HepG2 (cell line): ENCODE results near the gene VEGFA. TPM values are rescaled to one million over a fixed set of nuclear protein-coding genes. Genes with fewer than 3 reads are reported as not detected.

Experiments
- CAMTA2 ChIP-seq: sonication (generic); formaldehyde crosslinking; IDR thresholded peaks from 2 replicates; pipeline ENCODE4 v1.4.0; 2020; ENCODE audit warnings: mild to moderate bottlenecking, missing genetic modification reagents, borderline replicate concordance
- ERF ChIP-seq: IDR thresholded peaks from 2 replicates; pipeline ENCODE4 v1.6.1; 2018; ENCODE audit warnings: missing biosample characterization, missing genetic modification reagents
- GPN1 ChIP-seq: sonication (generic); formaldehyde crosslinking; IDR thresholded peaks from 2 replicates; pipeline ENCODE4 v1.5.1; 2020; ENCODE audit warnings: missing genetic modification reagents, borderline replicate concordance
- GTF3A ChIP-seq: sonication (generic); formaldehyde crosslinking; conservative IDR thresholded peaks from 2 replicates; pipeline ENCODE4 v1.4.0; 2020; ENCODE audit warnings: mild to moderate bottlenecking, missing genetic modification reagents
- HDAC1 ChIP-seq: sonication (generic); formaldehyde crosslinking; IDR thresholded peaks from 2 replicates; pipeline ENCODE4 v1.5.1; 2020; ENCODE audit warnings: mild to moderate bottlenecking, missing genetic modification reagents
- JUND ChIP-seq: sonication (generic); formaldehyde crosslinking; IDR thresholded peaks from 2 replicates; pipeline ENCODE4 v1.8.0; 2022; ENCODE audit warnings: mild to moderate bottlenecking, missing genetic modification reagents
- KDM3A ChIP-seq: IDR thresholded peaks from 2 replicates; pipeline ENCODE4 v1.6.1; 2018; ENCODE audit warnings: low read depth, missing compliant biosample characterization
- MAF1 ChIP-seq: sonication (generic); formaldehyde crosslinking; IDR thresholded peaks from 2 replicates; pipeline ENCODE4 v1.5.0; 2020; ENCODE audit warnings: missing genetic modification reagents, borderline replicate concordance
- NFKB2 ChIP-seq: sonication (generic); formaldehyde crosslinking; IDR thresholded peaks from 2 replicates; pipeline ENCODE4 v1.4.0; 2020; ENCODE audit warnings: missing genetic modification reagents, borderline replicate concordance
- NFYB ChIP-seq: sonication (generic); formaldehyde crosslinking; IDR thresholded peaks from 2 replicates; pipeline ENCODE4 v1.4.0; 2020; ENCODE audit warnings: missing genetic modification reagents
- PHB2 ChIP-seq: fragments of 450-650 bp; IDR thresholded peaks from 2 replicates; pipeline ENCODE4 v1.6.1; 2018; ENCODE audit not compliant: partially characterized antibody
- PHF8 ChIP-seq: sonication (generic); formaldehyde crosslinking; IDR thresholded peaks from 2 replicates; pipeline ENCODE4 v1.5.0; 2020; ENCODE audit warnings: missing genetic modification reagents
- PPARG ChIP-seq: conservative IDR thresholded peaks from 2 replicates; pipeline ENCODE4 v1.6.1; 2016; ENCODE audit warnings: missing biosample characterization, missing genetic modification reagents
- SOX6 ChIP-seq, 2 experiments: fragments of 450-650 bp in 1 of 2; sonication (generic) in 1 of 2; formaldehyde crosslinking in 1 of 2; IDR thresholded peaks; 2 replicates each; pipeline versions ENCODE4 v1.4.0 to v1.6.1; 2017 to 2020; ENCODE audit warnings: antibody characterized with exemption in 1 of 2, mild to moderate bottlenecking in 1 of 2, missing genetic modification reagents in 1 of 2
- XRCC5 ChIP-seq: fragments of 200-400 bp; formaldehyde crosslinking; optimal IDR thresholded peaks from 2 replicates; pipeline ENCODE3; 2017; ENCODE audit warnings: mild to moderate bottlenecking, low read length
- ZNF292 ChIP-seq: sonication (generic); formaldehyde crosslinking; IDR thresholded peaks from 2 replicates; pipeline ENCODE4 v1.8.1; 2022; ENCODE audit warnings: mild to moderate bottlenecking, low read depth, missing genetic modification reagents, borderline replicate concordance
- ZNF460 ChIP-seq: sonication (generic); formaldehyde crosslinking; IDR thresholded peaks from 2 replicates; pipeline ENCODE4 v1.5.1; 2020; ENCODE audit warnings: missing genetic modification reagents, mild to moderate bottlenecking, borderline replicate concordance
- ZNF577 ChIP-seq: sonication (generic); formaldehyde crosslinking; IDR thresholded peaks from 2 replicates; pipeline ENCODE4 v1.4.0; 2020; ENCODE audit warnings: mild to moderate bottlenecking, low read depth, missing genetic modification reagents, borderline replicate concordance
- ZNF879 ChIP-seq: sonication (generic); formaldehyde crosslinking; IDR thresholded peaks from 2 replicates; pipeline ENCODE4 v1.8.1; 2023; ENCODE audit warnings: missing genetic modification reagents
- polyA plus RNA-seq, 8 experiments: library from polyadenylated mRNA; depleted of rRNA in 3 of 8; stranded (reverse) in 7 of 8; unstranded in 1 of 8; fragments of >200 nt; fragmentation: Illumina TruSeq in 4 of 8; extraction: Trizol in 4 of 8; gene quantifications; 2 replicates each; pipeline versions ENCODE4 v1.2.1 to v1.2.3, GENCODE V29; 2011 to 2016; ENCODE audit warnings: low read depth in 4 of 8, missing spikeins in 1 of 8, mixed read lengths in 1 of 8; ENCODE audit not compliant: insufficient read depth in 1 of 8
- total RNA-seq, 5 experiments: library from RNA; depleted of rRNA; stranded (reverse); fragments of >200 nt; fragmentation: Illumina TruSeq; extraction: Trizol; gene quantifications; 2 replicates each; pipeline ENCODE4 v1.2.3, GENCODE V29; 2016; ENCODE audit warnings: low read depth in 1 of 5
- TF ChIP-seq, protein P1 (sequence below): sonication (generic); formaldehyde crosslinking; IDR thresholded peaks from 2 replicates; pipeline ENCODE4 v1.4.0; 2020; ENCODE audit warnings: mild to moderate bottlenecking, low read depth, missing genetic modification reagents
- TF ChIP-seq, protein P2 (sequence below), 2 experiments: IDR thresholded peaks; 2 replicates each; pipeline ENCODE4 v1.6.1; 2011 to 2012; ENCODE audit warnings: low read length in 2 of 2, borderline replicate concordance in 1 of 2, low read depth in 1 of 2, mild to moderate bottlenecking in 1 of 2, moderate library complexity in 1 of 2
- TF ChIP-seq, protein P3 (sequence below): sonication (generic); formaldehyde crosslinking; IDR thresholded peaks from 2 replicates; pipeline ENCODE4 v1.4.0; 2020; ENCODE audit warnings: missing genetic modification reagents

The VEGFA gene
- total and polyA plus RNA-seq, 2 of the 13 experiments (the other 11 are each of a cell fraction or from before 2014, with no cell fraction given): 68.1 to 629 TPM

DNA sequence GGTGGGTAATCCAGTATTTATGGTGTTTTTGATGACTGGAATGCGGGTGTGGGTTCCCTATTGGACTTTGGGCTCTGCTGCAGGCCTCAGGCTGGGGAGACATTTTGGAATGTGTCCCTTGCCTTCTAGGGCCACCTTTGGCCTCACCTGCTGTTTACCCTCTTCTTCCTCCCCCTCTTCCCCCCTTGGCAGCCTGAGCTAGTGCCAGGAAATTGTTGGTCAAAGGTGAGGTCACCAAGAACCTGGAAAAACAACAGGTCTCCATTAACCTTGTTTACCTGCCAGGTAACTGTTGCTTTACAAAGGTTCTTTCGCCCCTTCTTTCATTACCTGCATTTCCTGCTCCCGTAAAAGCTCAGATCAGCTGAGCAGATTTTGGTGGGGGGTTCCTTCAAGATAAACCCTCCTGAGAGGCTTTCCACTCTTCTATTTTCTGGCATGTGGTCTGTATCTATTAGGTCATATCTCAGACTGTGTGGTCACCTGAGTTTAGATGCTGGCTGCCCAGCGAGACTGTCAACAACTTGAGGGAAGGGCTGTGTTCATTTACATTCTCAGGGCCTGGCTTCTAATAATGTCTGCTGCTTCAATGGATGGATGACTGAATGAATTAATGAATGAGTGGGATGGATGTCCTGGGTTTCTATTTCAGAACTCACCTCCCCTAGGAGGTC lies 34.7 kb downstream of the VEGFA start (continued):
- TF ChIP-seq GPN1 (CRISPR knock-in tag): no peak
- TF ChIP-seq PHF8: 0 out of 2 replicates have a peak, but pooled peaks have one; percentile 26
- peak; percentile 83 for TF ChIP-seq HDAC1 (CRISPR knock-in tag)
- TF ChIP-seq MAF1 (CRISPR knock-in tag): no peak
- TF ChIP-seq, protein P1, sequence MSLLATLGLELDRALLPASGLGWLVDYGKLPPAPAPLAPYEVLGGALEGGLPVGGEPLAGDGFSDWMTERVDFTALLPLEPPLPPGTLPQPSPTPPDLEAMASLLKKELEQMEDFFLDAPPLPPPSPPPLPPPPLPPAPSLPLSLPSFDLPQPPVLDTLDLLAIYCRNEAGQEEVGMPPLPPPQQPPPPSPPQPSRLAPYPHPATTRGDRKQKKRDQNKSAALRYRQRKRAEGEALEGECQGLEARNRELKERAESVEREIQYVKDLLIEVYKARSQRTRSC: no peak
- no peak for TF ChIP-seq XRCC5
- no peak for TF ChIP-seq KDM3A (CRISPR knock-in tag)
- TF ChIP-seq ZNF577 (CRISPR knock-in tag): no peak
- TF ChIP-seq ZNF292 (CRISPR knock-in tag): 0 out of 2 replicates have a peak, but pooled peaks have one; percentile 19
- no peak for TF ChIP-seq SOX6 (IDR thresholded peaks at IDR 0.05)
- peak; percentile 90 for TF ChIP-seq SOX6 (CRISPR knock-in tag; IDR thresholded peaks at IDR 0.05)
- TF ChIP-seq ERF: peak; percentile 63; the same call in 1 of the 2 replicates
- TF ChIP-seq ZNF879 (CRISPR knock-in tag): no peak
- no peak for TF ChIP-seq PHB2
- TF ChIP-seq NFKB2 (CRISPR knock-in tag): no peak; the same call in 1 of the 2 replicates
- TF ChIP-seq JUND (CRISPR knock-in tag): 0 out of 2 replicates have a peak, but pooled peaks have one; percentile 60
- no peak; the same call in 1 of the 2 replicates for TF ChIP-seq NFYB (CRISPR knock-in tag)
- no peak for TF ChIP-seq CAMTA2 (CRISPR knock-in tag)
- no peak for TF ChIP-seq ZNF460
- 0 out of 2 replicates have a peak, but pooled peaks have one; percentile 41 for TF ChIP-seq GTF3A
- TF ChIP-seq PPARG (CRISPR knock-in tag): peak; percentile 98
- TF ChIP-seq, protein P2, sequence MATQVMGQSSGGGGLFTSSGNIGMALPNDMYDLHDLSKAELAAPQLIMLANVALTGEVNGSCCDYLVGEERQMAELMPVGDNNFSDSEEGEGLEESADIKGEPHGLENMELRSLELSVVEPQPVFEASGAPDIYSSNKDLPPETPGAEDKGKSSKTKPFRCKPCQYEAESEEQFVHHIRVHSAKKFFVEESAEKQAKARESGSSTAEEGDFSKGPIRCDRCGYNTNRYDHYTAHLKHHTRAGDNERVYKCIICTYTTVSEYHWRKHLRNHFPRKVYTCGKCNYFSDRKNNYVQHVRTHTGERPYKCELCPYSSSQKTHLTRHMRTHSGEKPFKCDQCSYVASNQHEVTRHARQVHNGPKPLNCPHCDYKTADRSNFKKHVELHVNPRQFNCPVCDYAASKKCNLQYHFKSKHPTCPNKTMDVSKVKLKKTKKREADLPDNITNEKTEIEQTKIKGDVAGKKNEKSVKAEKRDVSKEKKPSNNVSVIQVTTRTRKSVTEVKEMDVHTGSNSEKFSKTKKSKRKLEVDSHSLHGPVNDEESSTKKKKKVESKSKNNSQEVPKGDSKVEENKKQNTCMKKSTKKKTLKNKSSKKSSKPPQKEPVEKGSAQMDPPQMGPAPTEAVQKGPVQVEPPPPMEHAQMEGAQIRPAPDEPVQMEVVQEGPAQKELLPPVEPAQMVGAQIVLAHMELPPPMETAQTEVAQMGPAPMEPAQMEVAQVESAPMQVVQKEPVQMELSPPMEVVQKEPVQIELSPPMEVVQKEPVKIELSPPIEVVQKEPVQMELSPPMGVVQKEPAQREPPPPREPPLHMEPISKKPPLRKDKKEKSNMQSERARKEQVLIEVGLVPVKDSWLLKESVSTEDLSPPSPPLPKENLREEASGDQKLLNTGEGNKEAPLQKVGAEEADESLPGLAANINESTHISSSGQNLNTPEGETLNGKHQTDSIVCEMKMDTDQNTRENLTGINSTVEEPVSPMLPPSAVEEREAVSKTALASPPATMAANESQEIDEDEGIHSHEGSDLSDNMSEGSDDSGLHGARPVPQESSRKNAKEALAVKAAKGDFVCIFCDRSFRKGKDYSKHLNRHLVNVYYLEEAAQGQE (IDR thresholded peaks at IDR 0.05; ENCODE audit: borderline replicate concordance in 1 of 2, low read depth in 1 of 2, low read length in 2 of 2): no peak; a peak in 1 of 4 replicates
- TF ChIP-seq, protein P3, sequence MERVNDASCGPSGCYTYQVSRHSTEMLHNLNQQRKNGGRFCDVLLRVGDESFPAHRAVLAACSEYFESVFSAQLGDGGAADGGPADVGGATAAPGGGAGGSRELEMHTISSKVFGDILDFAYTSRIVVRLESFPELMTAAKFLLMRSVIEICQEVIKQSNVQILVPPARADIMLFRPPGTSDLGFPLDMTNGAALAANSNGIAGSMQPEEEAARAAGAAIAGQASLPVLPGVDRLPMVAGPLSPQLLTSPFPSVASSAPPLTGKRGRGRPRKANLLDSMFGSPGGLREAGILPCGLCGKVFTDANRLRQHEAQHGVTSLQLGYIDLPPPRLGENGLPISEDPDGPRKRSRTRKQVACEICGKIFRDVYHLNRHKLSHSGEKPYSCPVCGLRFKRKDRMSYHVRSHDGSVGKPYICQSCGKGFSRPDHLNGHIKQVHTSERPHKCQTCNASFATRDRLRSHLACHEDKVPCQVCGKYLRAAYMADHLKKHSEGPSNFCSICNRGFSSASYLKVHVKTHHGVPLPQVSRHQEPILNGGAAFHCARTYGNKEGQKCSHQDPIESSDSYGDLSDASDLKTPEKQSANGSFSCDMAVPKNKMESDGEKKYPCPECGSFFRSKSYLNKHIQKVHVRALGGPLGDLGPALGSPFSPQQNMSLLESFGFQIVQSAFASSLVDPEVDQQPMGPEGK (CRISPR knock-in tag): peak; percentile 94
